GM18870 (cell line): ENCODE results near the gene RALGAPA2.

Experiments used
- ATAC-seq: cut with Tn5 transposase; IDR thresholded peaks from one replicate; pipeline ENCODE4 v1.9.1; 2021; ENCODE audit warnings: moderate library complexity; ENCODE audit not compliant: unreplicated experiment

Gene RALGAPA2

DNA sequence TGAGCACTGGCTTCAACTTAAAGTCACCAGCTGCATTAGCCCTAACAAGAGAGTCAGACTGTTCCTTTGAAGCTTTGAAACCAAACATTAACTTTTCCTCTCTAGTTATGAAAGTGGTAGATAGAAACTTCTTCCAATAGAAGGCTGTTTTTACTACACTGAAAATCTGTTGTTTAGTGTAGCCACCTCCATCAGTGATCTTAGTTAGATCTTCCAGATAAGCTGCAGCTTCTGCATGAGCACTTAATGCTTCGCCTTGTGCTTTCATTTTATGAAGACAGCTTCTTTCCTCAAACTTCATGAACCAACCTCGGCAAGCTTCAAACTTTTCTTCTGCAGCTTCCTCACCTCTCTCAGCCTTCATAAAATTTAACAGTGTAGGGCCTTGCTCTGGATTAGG, 211.3 kb downstream of the RALGAPA2 start:
- ATAC-seq: no peak

DNA sequence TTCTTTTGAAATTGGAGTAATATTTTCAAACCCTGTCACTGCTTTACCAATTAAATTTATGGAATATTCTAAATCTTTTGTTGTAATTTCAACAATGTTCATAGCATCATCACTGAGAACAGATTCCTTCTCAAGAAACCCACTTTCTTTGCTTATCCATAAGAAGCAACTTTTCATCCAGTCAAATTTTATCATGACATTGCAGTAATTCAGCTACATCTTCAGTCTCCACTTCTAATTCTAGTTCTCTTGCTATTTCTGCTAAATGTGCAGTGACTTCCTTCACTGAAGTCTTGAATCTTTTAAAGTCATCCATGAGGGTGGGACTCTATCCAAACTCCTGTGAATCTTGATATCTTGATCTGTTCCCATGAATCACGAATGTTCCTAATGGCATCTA, 212.1 kb downstream of the RALGAPA2 start:
- no peak for ATAC-seq

- ATAC-seq: no peak
These were observed 213.0 kb downstream of the RALGAPA2 start for GRCh38 chr20:20499439-20499838.

- ATAC-seq: no peak
These were observed 214.2 kb downstream of the RALGAPA2 start for GRCh38 chr20:20498076-20498861.

DNA sequence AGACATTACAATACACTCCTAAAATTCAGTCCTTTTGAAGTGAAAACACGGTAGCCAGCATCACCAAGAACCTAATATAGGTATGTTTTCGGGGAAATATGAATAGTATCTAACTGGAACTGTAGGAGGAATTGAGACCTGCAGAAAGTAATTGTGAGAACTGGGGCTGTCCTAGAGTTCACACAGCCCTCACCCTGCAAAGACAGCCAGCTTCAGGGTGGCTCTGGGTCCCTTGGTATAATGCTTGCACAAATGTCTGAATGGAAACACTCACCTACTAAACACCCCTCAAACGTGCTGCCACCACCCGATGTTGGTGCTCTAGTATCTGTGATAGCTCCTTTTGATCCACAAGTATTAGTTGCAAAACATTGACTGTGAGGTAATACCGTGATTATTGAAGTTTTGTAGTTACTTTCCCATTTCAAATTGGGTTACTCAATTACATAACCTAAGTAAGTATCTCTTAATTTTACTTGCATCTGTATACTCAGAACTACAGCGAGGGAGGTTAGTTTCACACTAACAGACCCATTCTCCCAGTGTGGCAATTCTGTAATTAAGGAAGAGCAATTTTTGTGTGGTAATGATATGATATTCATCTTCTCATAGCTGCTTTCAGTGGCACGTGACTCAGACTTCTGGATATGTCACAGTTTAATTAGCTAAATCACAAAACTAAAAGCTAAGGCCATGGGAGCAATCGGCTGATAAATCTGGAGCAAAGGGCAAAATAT, 215.0 kb downstream of the RALGAPA2 start:
- ATAC-seq: no peak

GRCh38 chr20:20495729-20496503, 216.5 kb downstream of the RALGAPA2 start:
- ATAC-seq: no peak

- ATAC-seq: no peak
These were observed 218.7 kb downstream of the RALGAPA2 start for GRCh38 chr20:20493701-20494100.

GRCh38 chr20:20492521-20493332, 219.7 kb downstream of the RALGAPA2 start:
- no peak for ATAC-seq

- no peak for ATAC-seq
These were observed 220.6 kb downstream of the RALGAPA2 start for GRCh38 chr20:20491784-20492264.

GRCh38 chr20:20491110-20491783, 221.2 kb downstream of the RALGAPA2 start:
- no peak for ATAC-seq

GRCh38 chr20:20490673-20491072, 221.8 kb downstream of the RALGAPA2 start:
- ATAC-seq: no peak

- no peak for ATAC-seq
These were observed 222.6 kb downstream of the RALGAPA2 start for GRCh38 chr20:20489648-20490341.

DNA sequence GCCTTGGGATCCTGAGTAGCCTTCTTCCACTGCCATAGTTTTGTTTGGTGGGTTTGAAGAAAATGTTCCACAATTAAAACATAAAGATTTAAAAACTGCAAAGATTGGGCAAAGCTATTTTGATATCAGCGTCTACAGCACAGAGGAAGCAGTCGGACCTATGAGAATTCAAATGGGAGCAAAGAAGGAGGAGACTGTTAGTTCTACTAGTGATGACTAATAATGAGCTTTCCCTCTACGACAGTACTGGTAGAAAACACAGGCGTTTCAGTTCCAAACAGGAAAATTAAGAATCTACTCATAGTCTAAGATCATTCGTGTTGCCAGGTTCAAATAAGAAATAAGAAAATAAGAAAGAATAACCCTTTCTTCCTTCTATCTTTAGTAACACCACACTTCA, 223.4 kb downstream of the RALGAPA2 start:
- ATAC-seq: peak; percentile 82

DNA sequence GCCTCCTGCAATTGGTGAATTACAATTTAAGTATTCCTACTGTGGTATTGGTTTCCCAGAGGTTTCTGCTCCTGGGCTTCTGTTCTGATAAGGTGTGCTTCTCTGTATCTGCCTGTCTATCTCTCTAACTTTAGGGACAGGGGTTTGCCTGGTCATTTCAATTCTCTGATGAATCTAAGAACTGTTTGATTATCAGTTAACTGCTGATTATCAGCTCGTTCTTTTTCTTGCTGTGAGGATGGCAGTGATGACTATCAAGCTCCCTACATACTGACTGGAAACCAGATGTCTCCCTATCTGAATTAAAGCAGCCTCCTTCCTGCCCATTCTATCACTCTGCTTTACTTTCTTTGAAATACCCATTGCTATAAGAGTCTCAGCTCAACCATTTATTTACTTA, 224.1 kb downstream of the RALGAPA2 start:
- no peak for ATAC-seq

DNA sequence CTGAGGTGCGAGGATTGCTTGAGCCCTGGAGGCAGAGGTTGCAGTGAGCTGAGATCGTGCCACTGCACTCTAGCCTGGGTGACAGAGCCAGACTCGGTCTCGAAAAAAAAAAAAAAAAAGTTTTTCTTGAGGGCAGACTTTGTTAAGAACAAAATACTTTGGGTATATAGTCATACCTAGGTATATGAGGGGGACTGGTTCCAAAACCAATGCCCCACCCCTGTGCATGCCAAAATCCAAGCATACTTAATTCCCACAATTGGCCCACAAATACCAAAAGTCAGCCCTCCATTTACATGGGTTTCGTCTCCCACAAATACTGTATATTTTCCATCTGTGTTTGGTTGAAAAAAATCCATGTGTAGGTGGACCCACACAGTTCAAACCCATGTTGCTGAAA, 224.6 kb downstream of the RALGAPA2 start:
- no peak for ATAC-seq

DNA sequence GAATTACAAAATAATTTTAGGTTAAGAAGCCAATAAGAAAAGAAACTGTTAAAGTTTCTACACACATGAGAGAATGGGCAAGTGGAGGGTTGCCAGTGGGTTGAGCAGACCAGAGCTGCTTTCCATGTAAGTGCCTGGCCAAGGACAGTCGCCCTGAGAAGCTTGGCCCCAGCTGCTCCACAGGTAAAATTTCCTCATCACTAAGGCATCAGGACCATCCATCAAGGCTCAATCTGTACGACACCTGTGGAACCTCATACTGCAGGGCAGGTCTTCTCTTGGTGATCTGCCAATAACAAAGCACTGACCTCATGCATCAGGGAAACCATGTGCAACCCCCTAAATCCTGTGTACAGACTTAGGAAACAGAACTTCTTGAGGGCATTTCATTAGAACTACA, 229.1 kb downstream of the RALGAPA2 start:
- no peak for ATAC-seq

DNA sequence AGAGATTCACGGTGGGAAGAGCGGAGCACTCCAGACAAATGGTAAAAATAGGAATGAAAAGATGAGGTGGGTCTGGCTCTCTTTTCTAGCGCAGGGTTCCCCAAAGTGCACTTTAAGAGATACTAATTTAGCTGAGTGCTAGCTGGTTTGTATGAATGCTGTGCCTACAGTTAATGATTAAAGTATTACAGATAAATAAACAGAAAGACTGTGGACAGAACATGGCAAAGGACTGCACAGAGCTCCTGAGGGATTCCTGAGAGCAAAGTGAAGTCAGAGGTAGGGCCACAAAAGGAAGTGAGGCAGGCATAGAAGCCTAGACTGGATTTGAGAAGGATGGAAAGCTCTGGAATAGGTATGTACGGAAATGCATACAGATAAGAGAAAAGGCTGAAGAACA, 230.0 kb downstream of the RALGAPA2 start:
- ATAC-seq: no peak

GRCh38 chr20:20480689-20481088, 231.8 kb downstream of the RALGAPA2 start:
- no peak for ATAC-seq

DNA sequence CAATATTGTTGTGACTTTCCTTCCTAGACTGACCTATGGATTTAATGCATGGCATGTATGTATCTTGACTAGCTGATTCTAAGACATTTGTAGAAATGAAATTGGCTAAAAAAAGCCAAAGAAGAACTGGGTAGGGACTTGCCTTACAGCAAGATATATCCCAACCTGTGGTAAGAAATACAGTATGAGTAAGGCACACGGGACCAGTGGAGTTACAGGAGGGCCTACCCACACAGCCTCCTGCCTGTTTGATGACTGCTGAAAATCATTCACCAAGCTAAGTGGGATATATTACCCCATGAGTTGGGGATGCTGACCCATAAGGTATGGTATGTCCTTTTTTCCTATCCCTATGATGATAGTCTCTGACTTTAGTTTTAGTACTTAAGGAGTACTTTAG, 232.3 kb downstream of the RALGAPA2 start:
- no peak for ATAC-seq
